IMR-90 (cell line): ENCODE measurements around the gene PLOD1. TPM values are rescaled to one million over a fixed set of nuclear protein-coding genes. Genes with fewer than 3 reads are reported as not detected.
"Not testable (repeated sequence)": the region's sequence is repeated elsewhere in the genome, so short reads cannot be mapped to it uniquely, and the experiment has no call there.

Experiments used
- ATAC-seq: fragments of 200-7000 bp; cut with Tn5 transposase; 2 replicates; pipeline ENCODE4 v1.9.1; 2020; ENCODE audit warnings: low read depth, mild to moderate bottlenecking, moderate library complexity
- BruUV-seq: library from RNA; stranded (reverse); fragments of 400-500 nt; replicated peaks from 2 replicates; lab custom pipeline; 2021; lab: Mats Ljungman, UMichigan
- CTCF ChIA-PET: fragments of 300-600 bp; formaldehyde crosslinking; extraction: SDS; loops from one replicate; lab custom pipeline; 2021; ENCODE audit warnings: antibody characterized with exemption; lab: Yijun Ruan, JAX
- POLR2A ChIA-PET: fragments of 300-600 bp; sonication (Branson Sonifier 250); formaldehyde crosslinking; loops from one replicate; lab custom pipeline; 2022; ENCODE audit warnings: antibody characterized with exemption; ENCODE audit not compliant: unreplicated experiment; lab: Charles Lee
- DNase-seq: peaks from one replicate; pipeline ENCODE4 v3.0.0; 2013
- H2AFZ ChIP-seq: replicated peaks from 2 replicates; pipeline ENCODE3; 2013; ENCODE audit warnings: low read length, mild to moderate bottlenecking; ENCODE audit not compliant: poor library complexity
- H2AK5ac ChIP-seq: 2 replicates; pipeline ENCODE4 v1.6.1; 2013; ENCODE audit warnings: low read depth, low read length, inconsistent platforms
- H2AK9ac ChIP-seq: replicated peaks from 2 replicates; pipeline ENCODE3; 2013; ENCODE audit warnings: mild to moderate bottlenecking, low read depth, low read length, moderate library complexity; ENCODE audit not compliant: poor library complexity
- H2BK120ac ChIP-seq: 2 replicates; pipeline ENCODE4 v1.6.1; 2013; ENCODE audit warnings: low read depth, low read length, inconsistent platforms
- H2BK15ac ChIP-seq: 3 replicates; pipeline ENCODE4 v1.6.1; 2013; ENCODE audit warnings: low read depth, low read length, inconsistent platforms
- H2BK20ac ChIP-seq: 2 replicates; pipeline ENCODE4 v1.6.1; 2013; ENCODE audit warnings: low read depth, mild to moderate bottlenecking, inconsistent platforms, low read length, moderate library complexity
- H2BK5ac ChIP-seq: 2 replicates; pipeline ENCODE4 v1.6.1; 2013; ENCODE audit warnings: mild to moderate bottlenecking, low read depth, low read length, inconsistent platforms; ENCODE audit not compliant: poor library complexity, severe bottlenecking
- H3K14ac ChIP-seq: replicated peaks from 2 replicates; pipeline ENCODE4 v1.6.1; 2013; ENCODE audit warnings: low read depth, low read length, inconsistent platforms
- H3K18ac ChIP-seq: 2 replicates; pipeline ENCODE4 v1.6.1; 2013; ENCODE audit warnings: low read depth, low read length, control low read depth
- H3K23ac ChIP-seq: 2 replicates; pipeline ENCODE4 v1.6.1; 2013; ENCODE audit warnings: low read depth, low read length, inconsistent platforms
- H3K27ac ChIP-seq: 2 replicates; pipeline ENCODE4 v1.5.1; 2013; ENCODE audit warnings: mild to moderate bottlenecking, control low read depth, low read length; ENCODE audit not compliant: insufficient read depth
- H3K27me3 ChIP-seq: 2 replicates; pipeline ENCODE4 v1.6.1; 2013; ENCODE audit warnings: low read length; ENCODE audit not compliant: control insufficient read depth, insufficient read depth
- H3K36me3 ChIP-seq: 2 replicates; pipeline ENCODE4 v1.6.1; 2013; ENCODE audit warnings: low read length, mixed read lengths; ENCODE audit not compliant: control insufficient read depth, insufficient read depth
- H3K4ac ChIP-seq: 2 replicates; pipeline ENCODE4 v1.6.1; 2013; ENCODE audit warnings: low read depth, low read length, inconsistent platforms
- H3K4me1 ChIP-seq: 2 replicates; pipeline ENCODE4 v1.6.1; 2013; ENCODE audit warnings: low read length, mixed read lengths; ENCODE audit not compliant: control insufficient read depth, insufficient read depth
- H3K4me2 ChIP-seq: 2 replicates; pipeline ENCODE4 v1.6.1; 2013; ENCODE audit warnings: low read depth, mild to moderate bottlenecking, control low read depth, low read length, moderate library complexity
- H3K4me3 ChIP-seq: 2 replicates; pipeline ENCODE4 v1.5.1; 2013; ENCODE audit warnings: low read depth, mild to moderate bottlenecking, control low read depth, low read length, moderate library complexity; ENCODE audit not compliant: insufficient read depth
- H3K56ac ChIP-seq: 2 replicates; pipeline ENCODE4 v1.6.1; 2013; ENCODE audit warnings: low read length, inconsistent platforms; ENCODE audit not compliant: insufficient read depth; ENCODE audit errors: extremely low read depth
- H3K79me1 ChIP-seq, 2 experiments: 2 replicates each; pipeline ENCODE4 v1.6.1; 2013; ENCODE audit warnings: low read length in 2 of 2, inconsistent platforms in 1 of 2, low read depth in 1 of 2
- H3K9ac ChIP-seq: 2 replicates; pipeline ENCODE4 v1.6.1; 2013; ENCODE audit warnings: low read depth, low read length, control low read depth
- H3K9me1 ChIP-seq: 2 replicates; pipeline ENCODE4 v1.6.1; 2013; ENCODE audit warnings: low read length, inconsistent platforms; ENCODE audit not compliant: insufficient read depth
- H3K9me3 ChIP-seq: 2 replicates; pipeline ENCODE4 v1.6.1; 2013; ENCODE audit warnings: low read length; ENCODE audit not compliant: control insufficient read depth, insufficient read depth
- H4K20me1 ChIP-seq: 2 replicates; pipeline ENCODE4 v1.6.1; 2013; ENCODE audit warnings: low read length, inconsistent platforms; ENCODE audit not compliant: insufficient read depth
- H4K5ac ChIP-seq: 2 replicates; pipeline ENCODE4 v1.6.1; 2013; ENCODE audit warnings: mild to moderate bottlenecking, low read depth, low read length, control low read depth
- H4K8ac ChIP-seq, 2 experiments: 2 replicates each; pipeline ENCODE4 v1.6.1; 2013; ENCODE audit warnings: low read depth in 2 of 2, low read length in 2 of 2, control low read depth in 1 of 2, inconsistent platforms in 1 of 2
- H4K91ac ChIP-seq: 2 replicates; pipeline ENCODE4 v1.6.1; 2013; ENCODE audit warnings: low read depth, low read length, inconsistent platforms; ENCODE audit not compliant: insufficient read depth
- CHD1 ChIP-seq: IDR thresholded peaks from 2 replicates; pipeline ENCODE4 v1.6.1; 2012; ENCODE audit warnings: low read depth, low read length, improper control_type of control experiment
- MXI1 ChIP-seq: IDR thresholded peaks from 2 replicates; pipeline ENCODE4 v1.6.1; 2012; ENCODE audit warnings: low read depth, mild to moderate bottlenecking, low read length, moderate library complexity, borderline replicate concordance
- RAD21 ChIP-seq: IDR thresholded peaks from 2 replicates; pipeline ENCODE4 v1.6.1; 2012; ENCODE audit warnings: low read length, improper control_type of control experiment
- SMC3 ChIP-seq: fragments of 150-350 bp; IDR thresholded peaks from 2 replicates; pipeline ENCODE4 v1.6.1; 2016; ENCODE audit warnings: low read depth, mild to moderate bottlenecking, antibody characterized with exemption, low read length, moderate library complexity
- WGBS, 2 experiments: methylation state at CpG; one replicate each; pipeline versions ENCODE4 v1.1.5 to v1.1.7; 2013; ENCODE audit warnings: missing lambda C conversion rate in 2 of 2; ENCODE audit not compliant: insufficient read length in 1 of 2; ENCODE audit errors: extremely low coverage in 2 of 2; 5-methylcytosine and 5-hydroxymethylcytosine counted together
- dilution Hi-C: fragments of 300-500 bp; cut with HindIII; formaldehyde crosslinking; loops from one replicate; pipeline ENCODE4 v1.14.3; 2018; ENCODE audit warnings: low sequenced_read_pairs; ENCODE audit not compliant: unreplicated experiment
- in situ Hi-C: fragments of 300-500 bp; cut with MboI; formaldehyde crosslinking; loops from 3 replicates; pipeline ENCODE4 v1.14.3; 2019; ENCODE audit warnings: low sequenced_read_pairs, inconsistent platforms, mixed read lengths
- intact Hi-C: fragments of 100-400 bp; cut with micrococcal nuclease; formaldehyde crosslinking; loops from 2 replicates; pipeline ENCODE4 v1.10.0; 2022
- polyA plus RNA-seq, 3 experiments: library from polyadenylated mRNA; depleted of rRNA; stranded (reverse); fragments of >200 nt; gene quantifications; 2 replicates each; pipeline ENCODE4 v1.2.3, GENCODE V29; 2012; ENCODE audit warnings: low replicate concordance in 1 of 3
- total RNA-seq: library from RNA; depleted of rRNA; stranded (reverse); fragments of >200 nt; gene quantifications from 2 replicates; pipeline ENCODE4 v1.2.3, GENCODE V29; 2012
- TF ChIP-seq, protein P1 (sequence below): conservative IDR thresholded peaks from 2 replicates; pipeline ENCODE4 v1.5.1; 2012; ENCODE audit warnings: mild to moderate bottlenecking, low read depth, low read length, improper control_type of control experiment

PLOD1 gene
- total and polyA plus RNA-seq, 2 of the 4 experiments (the other 2 are of a cell fraction): 283 to 609 TPM

DNA sequence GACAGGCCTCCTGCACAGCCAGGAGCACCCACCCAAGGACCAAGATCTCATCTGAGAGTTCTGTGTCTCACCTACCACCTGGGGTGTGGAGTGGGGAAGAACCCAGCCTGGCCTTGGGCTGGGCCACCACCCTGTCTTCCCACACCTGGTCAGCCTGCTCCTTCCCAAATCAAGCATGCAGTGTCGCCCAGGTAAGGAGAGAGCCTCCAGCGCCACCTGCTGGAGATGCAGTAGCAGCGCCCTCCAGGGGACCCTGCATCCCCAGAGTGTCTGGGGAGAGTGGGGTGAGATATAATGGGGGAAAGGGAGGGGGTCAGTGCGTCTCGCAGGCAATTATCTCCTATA lies 40.6 kb upstream of the PLOD1 start:
- H3K56ac ChIP-seq: no peak overlapping the region
- H4K20me1 ChIP-seq: no peaks in the 10 kb centered on the region
- no peaks in the 10 kb centered on the region for H3K9me3 ChIP-seq
- TF ChIP-seq CHD1 (no peak), MXI1 (no peak), SMC3 (peak; percentile 67), RAD21 (peak; percentile 71)
- TF ChIP-seq, protein P1, sequence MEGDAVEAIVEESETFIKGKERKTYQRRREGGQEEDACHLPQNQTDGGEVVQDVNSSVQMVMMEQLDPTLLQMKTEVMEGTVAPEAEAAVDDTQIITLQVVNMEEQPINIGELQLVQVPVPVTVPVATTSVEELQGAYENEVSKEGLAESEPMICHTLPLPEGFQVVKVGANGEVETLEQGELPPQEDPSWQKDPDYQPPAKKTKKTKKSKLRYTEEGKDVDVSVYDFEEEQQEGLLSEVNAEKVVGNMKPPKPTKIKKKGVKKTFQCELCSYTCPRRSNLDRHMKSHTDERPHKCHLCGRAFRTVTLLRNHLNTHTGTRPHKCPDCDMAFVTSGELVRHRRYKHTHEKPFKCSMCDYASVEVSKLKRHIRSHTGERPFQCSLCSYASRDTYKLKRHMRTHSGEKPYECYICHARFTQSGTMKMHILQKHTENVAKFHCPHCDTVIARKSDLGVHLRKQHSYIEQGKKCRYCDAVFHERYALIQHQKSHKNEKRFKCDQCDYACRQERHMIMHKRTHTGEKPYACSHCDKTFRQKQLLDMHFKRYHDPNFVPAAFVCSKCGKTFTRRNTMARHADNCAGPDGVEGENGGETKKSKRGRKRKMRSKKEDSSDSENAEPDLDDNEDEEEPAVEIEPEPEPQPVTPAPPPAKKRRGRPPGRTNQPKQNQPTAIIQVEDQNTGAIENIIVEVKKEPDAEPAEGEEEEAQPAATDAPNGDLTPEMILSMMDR: peak; percentile 72
- H3K9ac ChIP-seq: no peak overlapping the region
- H2BK15ac ChIP-seq: no peak overlapping the region
- no peak overlapping the region for H4K5ac ChIP-seq
- no peak overlapping the region for H4K91ac ChIP-seq
- H3K14ac ChIP-seq: no peak overlapping the region
- dilution Hi-C loops (no loop called here), intact Hi-C loops (loop anchor here (1.0 to 5.0 kb wide), 2 partner anchors 56 to 857 kb away; no protein-coding TSS in a partner anchor), in situ Hi-C loops (no loop called here)
- H3K4me3 ChIP-seq: no peak overlapping the region
- no peak overlapping the region for H2AFZ ChIP-seq
- BruUV-seq: no TSS peak
- H2AK9ac ChIP-seq: no peak overlapping the region
- no peaks in the 10 kb centered on the region for H3K36me3 ChIP-seq
- H3K27me3 ChIP-seq: peaks cover 41% of the 10 kb centered on the region
- no peak overlapping the region for H2AK5ac ChIP-seq
- CTCF ChIA-PET: no interaction called here
- H3K9me1 ChIP-seq: no peaks in the 10 kb centered on the region
- POLR2A ChIA-PET: no interaction called here
- no CpG with 5 or more reads among the region's 5 CpGs for WGBS, 2 experiments
- H3K27ac ChIP-seq: no peak overlapping the region
- no peak overlapping the region for H3K23ac ChIP-seq
- H4K8ac ChIP-seq: no peak overlapping the region
- peak; percentile 15 for DNase-seq
- no peak overlapping the region for H2BK20ac ChIP-seq
- no peak overlapping the region for H3K4ac ChIP-seq
- peak; percentile 92 for ATAC-seq
- no peak overlapping the region for H3K18ac ChIP-seq
- H2BK120ac ChIP-seq: no peak overlapping the region
- no peak overlapping the region for H3K4me2 ChIP-seq
- H3K79me1 ChIP-seq: no peaks in the 10 kb centered on the region
- no peak overlapping the region for H2BK5ac ChIP-seq
- H3K4me1 ChIP-seq: no peaks in the 10 kb centered on the region

DNA sequence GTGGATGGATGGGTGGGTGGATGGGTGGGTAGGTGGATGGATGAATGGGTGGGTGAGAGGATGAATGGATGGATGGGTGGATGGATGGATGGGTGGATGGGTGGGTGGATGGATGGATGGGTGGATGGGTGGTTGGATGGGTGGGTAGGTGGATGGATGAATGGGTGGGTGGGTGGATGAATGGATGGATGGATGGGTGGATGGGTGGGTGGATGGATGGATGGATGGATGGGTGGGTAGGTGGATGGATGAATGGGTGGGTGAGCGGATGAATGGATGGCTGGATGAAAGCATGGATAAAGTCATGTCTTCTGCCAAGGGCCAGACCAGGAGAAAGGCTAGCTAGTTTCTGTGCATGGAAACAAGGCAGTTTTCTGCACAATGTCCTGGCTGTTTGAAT lies 40.0 kb upstream of the PLOD1 start:
- H3K56ac ChIP-seq, H3K23ac ChIP-seq, H3K4me1 ChIP-seq, H3K4ac ChIP-seq, POLR2A ChIA-PET, H3K14ac ChIP-seq, H4K20me1 ChIP-seq, H3K9ac ChIP-seq, H3K27ac ChIP-seq, dilution Hi-C loops, H3K9me3 ChIP-seq, H3K36me3 ChIP-seq, ATAC-seq, H3K4me2 ChIP-seq, H2BK5ac ChIP-seq, DNase-seq, H3K4me3 ChIP-seq, CTCF ChIA-PET, in situ Hi-C loops, H2AFZ ChIP-seq, H3K79me1 ChIP-seq, H3K9me1 ChIP-seq, H4K91ac ChIP-seq, H2AK5ac ChIP-seq, H2BK20ac ChIP-seq, H3K18ac ChIP-seq, H4K5ac ChIP-seq, BruUV-seq, H2AK9ac ChIP-seq, H2BK15ac ChIP-seq, H4K8ac ChIP-seq, H2BK120ac ChIP-seq: not testable (repeated sequence)
- intact Hi-C loops: loop anchor here (1.0 to 5.0 kb wide), 2 partner anchors 56 to 857 kb away; no protein-coding TSS in a partner anchor
- 43% methylated on average over 1 of the region's 1 CpG; no CpG with 5 or more reads in 1 of the 2 experiments for WGBS, 2 experiments
- H3K27me3 ChIP-seq: peaks cover 43% of the 10 kb centered on the region
